Measurements from ENCODE around the gene GLG1. TPM values are rescaled to one million over a fixed set of nuclear protein-coding genes. Genes with fewer than 3 reads are reported as not detected.
"Not testable (repeated sequence)": the region's sequence is repeated elsewhere in the genome, so short reads cannot be mapped to it uniquely, and the experiment has no call there.

The GLG1 gene
- total RNA-seq, 2 donors from 2014 or later, result 69.6 to 98.9 TPM

- H3K4me1 Mint-ChIP-seq (ENCODE audit: low read depth in 2 of 2), result peaks cover 54 to 64% of the 10 kb centered on the region in 2 donors
- H3K4me3 Mint-ChIP-seq, result no peak overlapping the region
- no peak for ATAC-seq
- no peak for DNase-seq (ENCODE audit: low spot score)
- no peaks in the 10 kb centered on the region for H3K9me3 Mint-ChIP-seq
- no peaks in the 10 kb centered on the region for H3K27me3 Mint-ChIP-seq
- no peak overlapping the region for H3K27ac Mint-ChIP-seq
- no peaks in the 10 kb centered on the region for H3K36me3 Mint-ChIP-seq
Observed at GRCh38 chr16:74560912-74561311, 46.0 kb downstream of the GLG1 start.

- H3K4me1 Mint-ChIP-seq (ENCODE audit: low read depth in 2 of 2), result peaks cover 36 to 43% of the 10 kb centered on the region in 2 donors
- no peak for DNase-seq (ENCODE audit: low spot score)
- peak overlapping the region; percentile 2 to 4 for H3K27ac Mint-ChIP-seq
- H3K27me3 Mint-ChIP-seq, result no peaks in the 10 kb centered on the region
- H3K9me3 Mint-ChIP-seq, result no peaks in the 10 kb centered on the region
- H3K36me3 Mint-ChIP-seq, result no peaks in the 10 kb centered on the region
- H3K4me3 Mint-ChIP-seq, result no peak overlapping the region
- ATAC-seq, result no peak
Observed at GRCh38 chr16:74558873-74559272, 48.0 kb downstream of the GLG1 start.

- ATAC-seq (no peak), DNase-seq (ENCODE audit: low spot score) (no peak)
- no peaks in the 10 kb centered on the region for H3K36me3 Mint-ChIP-seq
- H3K27ac Mint-ChIP-seq, result peak overlapping the region; percentile 9
- H3K27me3 Mint-ChIP-seq, result no peaks in the 10 kb centered on the region
- H3K4me3 Mint-ChIP-seq, result no peak overlapping the region
- H3K4me1 Mint-ChIP-seq (ENCODE audit: low read depth in 2 of 2), result peaks cover 26 to 29% of the 10 kb centered on the region in 2 donors
- H3K9me3 Mint-ChIP-seq, result no peaks in the 10 kb centered on the region
Observed at GRCh38 chr16:74557275-74557674, 49.6 kb downstream of the GLG1 start.

GRCh38 chr16:74556375-74556922, 50.5 kb downstream of the GLG1 start:
- DNase-seq (ENCODE audit: low spot score) (no peak), ATAC-seq (no peak)
- Mint-ChIP-seq H3K36me3 (no peaks in the 10 kb centered on the region), H3K9me3 (no peaks in the 10 kb centered on the region), H3K4me3 (no peak overlapping the region), H3K4me1 (ENCODE audit: low read depth in 2 of 2) (peaks cover 22 to 23% of the 10 kb centered on the region in 2 donors), H3K27me3 (no peaks in the 10 kb centered on the region), H3K27ac (no peak overlapping the region)

GRCh38 chr16:74552357-74552756, 54.6 kb downstream of the GLG1 start:
- not testable (repeated sequence) for H3K4me1 Mint-ChIP-seq (ENCODE audit: low read depth in 2 of 2); ATAC-seq

GRCh38 chr16:74550227-74551019, 56.5 kb downstream of the GLG1 start:
- not testable (repeated sequence) for H3K4me1 Mint-ChIP-seq (ENCODE audit: low read depth in 2 of 2); ATAC-seq; H3K27ac Mint-ChIP-seq; H3K4me3 Mint-ChIP-seq; H3K36me3 Mint-ChIP-seq; H3K9me3 Mint-ChIP-seq; DNase-seq (ENCODE audit: low spot score); H3K27me3 Mint-ChIP-seq

More at GRCh38 chr16:74552357-74552756, 54.6 kb downstream of the GLG1 start:
- H3K27me3 Mint-ChIP-seq; H3K36me3 Mint-ChIP-seq; H3K9me3 Mint-ChIP-seq; H3K4me3 Mint-ChIP-seq; DNase-seq (ENCODE audit: low spot score); H3K27ac Mint-ChIP-seq: not testable (repeated sequence)

- not testable (repeated sequence) for H3K9me3 Mint-ChIP-seq; DNase-seq (ENCODE audit: low spot score); H3K36me3 Mint-ChIP-seq; H3K4me1 Mint-ChIP-seq (ENCODE audit: low read depth in 2 of 2); H3K27ac Mint-ChIP-seq; ATAC-seq; H3K4me3 Mint-ChIP-seq; H3K27me3 Mint-ChIP-seq
Observed at GRCh38 chr16:74546112-74546511, 60.8 kb downstream of the GLG1 start.

- H3K4me3 Mint-ChIP-seq; H3K27ac Mint-ChIP-seq; DNase-seq (ENCODE audit: low spot score); H3K4me1 Mint-ChIP-seq (ENCODE audit: low read depth in 2 of 2); H3K27me3 Mint-ChIP-seq; H3K36me3 Mint-ChIP-seq; ATAC-seq; H3K9me3 Mint-ChIP-seq: not testable (repeated sequence)
Observed at GRCh38 chr16:74542911-74543578, 63.9 kb downstream of the GLG1 start.

GRCh38 chr16:74540663-74541062, 66.3 kb downstream of the GLG1 start:
- not testable (repeated sequence) for H3K36me3 Mint-ChIP-seq; H3K4me3 Mint-ChIP-seq; H3K27me3 Mint-ChIP-seq; H3K9me3 Mint-ChIP-seq; H3K27ac Mint-ChIP-seq; ATAC-seq; DNase-seq (ENCODE audit: low spot score); H3K4me1 Mint-ChIP-seq (ENCODE audit: low read depth in 2 of 2)

GRCh38 chr16:74538801-74539200, 68.1 kb downstream of the GLG1 start:
- not testable (repeated sequence) for H3K27me3 Mint-ChIP-seq; H3K4me3 Mint-ChIP-seq; H3K9me3 Mint-ChIP-seq; H3K27ac Mint-ChIP-seq; H3K36me3 Mint-ChIP-seq; DNase-seq (ENCODE audit: low spot score); H3K4me1 Mint-ChIP-seq (ENCODE audit: low read depth in 2 of 2); ATAC-seq

- H3K27me3 Mint-ChIP-seq; ATAC-seq; H3K36me3 Mint-ChIP-seq; H3K9me3 Mint-ChIP-seq; DNase-seq (ENCODE audit: low spot score); H3K27ac Mint-ChIP-seq; H3K4me3 Mint-ChIP-seq; H3K4me1 Mint-ChIP-seq (ENCODE audit: low read depth in 2 of 2): not testable (repeated sequence)
Observed at GRCh38 chr16:74537746-74538145, 69.2 kb downstream of the GLG1 start.

- H3K27ac Mint-ChIP-seq; H3K4me3 Mint-ChIP-seq; ATAC-seq; DNase-seq (ENCODE audit: low spot score); H3K36me3 Mint-ChIP-seq; H3K27me3 Mint-ChIP-seq; H3K4me1 Mint-ChIP-seq (ENCODE audit: low read depth in 2 of 2); H3K9me3 Mint-ChIP-seq: not testable (repeated sequence)
Observed at GRCh38 chr16:74534650-74535049, 72.3 kb downstream of the GLG1 start.

- Mint-ChIP-seq H3K27me3 (no peaks in the 10 kb centered on the region), H3K27ac (no peak overlapping the region), H3K4me1 (ENCODE audit: low read depth in 2 of 2) (peaks cover 17 to 21% of the 10 kb centered on the region in 2 donors), H3K9me3 (no peaks in the 10 kb centered on the region), H3K36me3 (no peaks in the 10 kb centered on the region), H3K4me3 (no peak overlapping the region)
- DNase-seq (ENCODE audit: low spot score) (no peak), ATAC-seq (no peak)
Observed at GRCh38 chr16:74524926-74525325, 82.0 kb downstream of the GLG1 start.

GRCh38 chr16:74524117-74524516, 82.8 kb downstream of the GLG1 start:
- Mint-ChIP-seq H3K27me3 (no peaks in the 10 kb centered on the region), H3K9me3 (no peaks in the 10 kb centered on the region), H3K4me1 (ENCODE audit: low read depth in 2 of 2) (peaks cover 17 to 21% of the 10 kb centered on the region in 2 donors), H3K4me3 (no peak overlapping the region), H3K27ac (no peak overlapping the region), H3K36me3 (no peaks in the 10 kb centered on the region)
- ATAC-seq (no peak), DNase-seq (ENCODE audit: low spot score) (no peak)
